Right lobe of liver (tissue), 4 donors: Measurements from ENCODE around the gene SBK2.

Experiments
- POLR2A ChIP-seq: fragments of 450-650 bp; IDR thresholded peaks from one replicate; pipeline ENCODE4 v1.6.1; 2017; ENCODE audit warnings: antibody characterized with exemption, mild to moderate bottlenecking
- TF ChIP-seq, protein P1 (sequence below), 4 donors: fragments of 200-600 bp in 3 of 4; fragments of 450-650 bp in 1 of 4; IDR thresholded peaks; one replicate each; pipeline versions ENCODE4 v1.5.1 to v1.8.0; 2016 to 2022; ENCODE audit warnings: antibody characterized with exemption in 4 of 4, mild to moderate bottlenecking in 2 of 4
- donor health status: DM: no; HTN: no; CAD: no.
- donor health status: DM: no; HTN: no; CAD: no.
- donor health status: DM: no; HTN: yes; CAD: no.

DNA sequence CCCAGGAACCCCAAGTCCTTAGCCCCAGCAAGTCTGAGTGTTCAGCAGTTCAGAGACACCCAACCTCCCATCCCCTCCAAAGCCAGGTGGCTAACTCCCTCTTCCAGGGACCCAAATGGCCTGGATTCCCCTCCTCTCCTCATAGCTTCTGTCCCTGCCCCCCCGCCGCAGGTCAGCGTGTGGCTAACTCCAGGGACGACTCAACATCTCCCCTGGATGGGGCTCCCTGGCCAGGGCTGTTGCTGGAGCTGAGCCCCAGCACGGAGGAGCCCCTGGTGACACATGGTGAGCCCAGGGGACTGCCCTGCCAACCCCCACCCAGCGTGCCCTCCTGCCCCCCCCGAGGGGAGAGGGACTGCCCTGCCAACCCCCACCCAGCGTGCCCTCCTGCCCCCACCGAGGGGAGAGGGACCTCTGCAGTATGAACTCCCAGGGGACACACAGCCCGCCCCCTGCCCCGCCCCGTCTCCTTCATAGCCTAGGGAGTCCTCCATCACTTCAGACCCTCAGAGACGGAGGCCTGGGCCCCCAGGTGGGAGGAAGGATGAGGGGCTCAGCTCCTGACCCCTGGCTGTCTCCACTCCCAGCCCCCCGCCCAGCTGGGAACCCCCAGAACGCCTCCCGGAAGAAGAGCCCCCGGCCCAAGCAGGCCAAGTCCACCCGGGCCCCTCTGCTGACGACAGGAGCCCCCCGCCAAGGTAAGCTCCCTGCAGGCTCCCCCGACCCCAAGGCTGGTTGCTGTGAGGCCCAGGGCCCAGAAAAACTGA, 47.0 kb downstream of the SBK2 start:
- TF ChIP-seq, protein P1, sequence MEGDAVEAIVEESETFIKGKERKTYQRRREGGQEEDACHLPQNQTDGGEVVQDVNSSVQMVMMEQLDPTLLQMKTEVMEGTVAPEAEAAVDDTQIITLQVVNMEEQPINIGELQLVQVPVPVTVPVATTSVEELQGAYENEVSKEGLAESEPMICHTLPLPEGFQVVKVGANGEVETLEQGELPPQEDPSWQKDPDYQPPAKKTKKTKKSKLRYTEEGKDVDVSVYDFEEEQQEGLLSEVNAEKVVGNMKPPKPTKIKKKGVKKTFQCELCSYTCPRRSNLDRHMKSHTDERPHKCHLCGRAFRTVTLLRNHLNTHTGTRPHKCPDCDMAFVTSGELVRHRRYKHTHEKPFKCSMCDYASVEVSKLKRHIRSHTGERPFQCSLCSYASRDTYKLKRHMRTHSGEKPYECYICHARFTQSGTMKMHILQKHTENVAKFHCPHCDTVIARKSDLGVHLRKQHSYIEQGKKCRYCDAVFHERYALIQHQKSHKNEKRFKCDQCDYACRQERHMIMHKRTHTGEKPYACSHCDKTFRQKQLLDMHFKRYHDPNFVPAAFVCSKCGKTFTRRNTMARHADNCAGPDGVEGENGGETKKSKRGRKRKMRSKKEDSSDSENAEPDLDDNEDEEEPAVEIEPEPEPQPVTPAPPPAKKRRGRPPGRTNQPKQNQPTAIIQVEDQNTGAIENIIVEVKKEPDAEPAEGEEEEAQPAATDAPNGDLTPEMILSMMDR (IDR thresholded peaks at IDR 0.05): no peak
- TF ChIP-seq POLR2A: no peak
